NCI-H2196 (cell line): ENCODE measurements around the gene FHL2.
A peak's percentile ranks its signal among the peaks of the same experiment; 100 is the strongest.

ENCODE experiments used
- DNase-seq: peaks from one replicate; lab custom pipeline; 2025; ENCODE audit not compliant: unreplicated experiment; lab: John Stamatoyannopoulos, UW

The FHL2 gene

GRCh38 chr2:105380432-105381100 lies 18.3 kb downstream of the FHL2 start:
- no peak for DNase-seq

GRCh38 chr2:105379741-105380186 lies 19.1 kb downstream of the FHL2 start:
- no peak for DNase-seq

GRCh38 chr2:105378921-105379383 lies 19.9 kb downstream of the FHL2 start:
- no peak for DNase-seq

- DNase-seq: no peak
These were observed 20.5 kb downstream of the FHL2 start for GRCh38 chr2:105378276-105378840.

- DNase-seq: no peak
These were observed 21.0 kb downstream of the FHL2 start for GRCh38 chr2:105377871-105378270.

GRCh38 chr2:105376789-105377240 lies 22.0 kb downstream of the FHL2 start:
- no peak for DNase-seq

- DNase-seq: no peak
These were observed 22.8 kb downstream of the FHL2 start for GRCh38 chr2:105376010-105376409.

GRCh38 chr2:105375001-105375561 lies 23.8 kb downstream of the FHL2 start:
- DNase-seq: no peak

- no peak for DNase-seq
These were observed 24.9 kb downstream of the FHL2 start for GRCh38 chr2:105373895-105374401.

- DNase-seq: no peak
These were observed 25.5 kb downstream of the FHL2 start for GRCh38 chr2:105373344-105373781.

GRCh38 chr2:105371810-105372209 lies 27.0 kb downstream of the FHL2 start:
- no peak for DNase-seq

- DNase-seq: no peak
These were observed 27.7 kb downstream of the FHL2 start for GRCh38 chr2:105371156-105371555.

- peak; percentile 44 for DNase-seq
These were observed 28.8 kb downstream of the FHL2 start for GRCh38 chr2:105369777-105370690.

GRCh38 chr2:105368759-105369408 lies 30.0 kb downstream of the FHL2 start:
- DNase-seq: no peak

- no peak for DNase-seq
These were observed 33.6 kb downstream of the FHL2 start for GRCh38 chr2:105365206-105365605.

- DNase-seq: no peak
These were observed 34.3 kb downstream of the FHL2 start for GRCh38 chr2:105364436-105365139.

GRCh38 chr2:105362862-105363591 lies 35.8 kb downstream of the FHL2 start:
- DNase-seq: no peak

- DNase-seq: no peak
These were observed 37.6 kb downstream of the FHL2 start for GRCh38 chr2:105361102-105361889.
